HG03039 (cell line): ENCODE measurements around the gene NRG3.

Experiments
- ATAC-seq: cut with Tn5 transposase; IDR thresholded peaks from one replicate; pipeline ENCODE4 v1.9.1; 2021; ENCODE audit warnings: mild to moderate bottlenecking, moderate library complexity; ENCODE audit not compliant: unreplicated experiment

The NRG3 gene

DNA sequence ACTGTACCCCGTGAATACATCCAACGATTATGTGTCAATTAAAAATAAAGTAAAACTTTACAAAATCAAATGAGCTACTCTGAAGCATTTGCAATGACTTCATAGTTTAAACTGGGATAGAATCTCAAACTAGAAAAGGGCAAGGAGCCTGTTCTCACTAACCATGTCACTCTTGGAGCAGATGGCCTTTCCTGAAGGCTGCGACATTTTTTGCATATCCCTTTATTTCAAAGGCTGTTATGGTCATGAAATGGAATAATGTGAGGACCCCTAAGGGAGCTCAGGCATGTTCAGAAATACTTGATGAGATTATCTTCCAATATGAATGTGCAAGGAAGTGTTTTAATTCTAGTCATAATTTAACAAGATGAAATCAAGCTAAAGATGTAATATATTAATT, 679.4 kb downstream of the NRG3 start:
- no peak for ATAC-seq

DNA sequence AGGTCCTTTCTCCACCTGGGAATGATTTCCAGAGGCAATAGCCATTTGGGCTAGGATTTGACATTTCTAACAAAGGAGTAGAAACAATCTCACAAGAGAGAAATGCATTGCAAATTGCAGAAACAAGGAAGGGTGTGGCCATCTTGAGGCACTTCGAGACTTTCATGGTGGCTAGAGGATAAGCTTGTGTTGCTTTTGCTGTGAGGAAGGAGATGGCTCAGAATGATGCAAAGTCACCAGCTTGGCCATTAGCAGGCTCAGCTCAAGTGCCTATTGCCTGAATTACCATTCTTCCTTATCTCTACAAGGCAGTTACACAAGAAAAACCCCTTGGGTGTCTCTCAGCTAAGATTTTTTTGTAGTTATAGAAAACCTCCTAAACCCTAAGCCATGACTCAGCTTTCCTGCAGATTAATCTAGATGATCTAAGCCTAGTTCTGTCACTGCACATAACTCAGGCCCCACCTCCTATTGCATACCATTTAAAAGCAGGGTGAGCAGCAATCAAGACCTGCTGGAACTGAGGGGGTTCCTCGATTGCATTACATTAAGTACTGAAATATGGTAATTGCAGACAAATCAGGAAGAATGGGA, 683.1 kb downstream of the NRG3 start:
- no peak for ATAC-seq

DNA sequence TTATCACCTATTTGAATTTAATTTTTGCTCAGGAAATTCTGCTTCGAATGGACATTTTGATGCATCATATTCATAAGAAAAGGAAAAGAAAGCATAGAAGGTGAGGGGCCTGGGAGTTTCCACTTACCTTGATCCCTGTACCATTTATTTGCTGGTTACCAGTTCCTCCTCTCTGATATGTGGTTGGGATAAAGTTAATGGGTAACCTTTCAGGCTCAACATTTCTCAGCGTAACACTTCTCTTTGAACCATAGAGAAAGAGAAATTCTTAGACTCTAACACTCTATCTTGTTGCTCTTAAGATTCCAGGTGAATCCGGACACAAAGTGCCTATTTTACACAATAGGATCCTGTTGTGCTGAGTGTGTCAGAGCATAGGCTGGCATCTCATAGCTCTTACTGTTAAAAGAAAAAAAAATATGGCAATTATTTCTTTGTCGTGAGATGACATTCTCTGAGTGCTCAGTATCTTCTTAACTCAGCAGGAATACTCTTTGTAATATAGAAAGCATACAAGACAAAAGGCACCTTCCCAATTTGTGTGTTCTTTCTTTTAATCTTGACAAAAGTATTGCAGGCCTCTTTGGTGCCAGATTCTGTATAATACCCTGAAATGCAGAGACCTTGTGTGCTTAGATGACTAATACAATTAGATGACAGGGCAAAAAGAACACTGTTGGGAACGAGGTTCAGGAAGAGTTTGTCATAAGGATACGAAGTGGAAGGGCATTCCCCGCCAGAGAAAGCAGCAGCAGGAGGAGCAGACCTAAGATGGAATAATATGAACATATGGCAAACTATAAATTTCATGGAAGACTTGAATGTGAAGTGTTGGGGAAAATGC, 689.6 kb downstream of the NRG3 start:
- ATAC-seq: no peak

DNA sequence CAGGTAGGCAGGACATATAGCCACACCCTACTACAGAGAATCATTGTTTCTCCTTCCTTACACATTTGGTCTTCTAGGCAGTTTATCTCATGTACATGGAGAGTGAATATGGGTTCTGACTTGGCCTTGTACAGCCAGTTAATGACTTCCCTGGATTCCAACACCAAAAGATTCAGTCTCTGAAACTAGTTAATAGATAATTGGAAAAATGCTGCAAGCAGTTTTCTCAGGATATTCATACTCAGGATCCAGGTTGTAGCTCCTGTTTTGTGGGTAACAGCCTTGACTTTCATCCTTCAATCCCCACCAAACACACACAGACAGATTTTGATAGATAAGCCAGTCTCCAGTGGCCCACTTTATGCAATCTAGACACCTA, 690.2 kb downstream of the NRG3 start:
- ATAC-seq: no peak

DNA sequence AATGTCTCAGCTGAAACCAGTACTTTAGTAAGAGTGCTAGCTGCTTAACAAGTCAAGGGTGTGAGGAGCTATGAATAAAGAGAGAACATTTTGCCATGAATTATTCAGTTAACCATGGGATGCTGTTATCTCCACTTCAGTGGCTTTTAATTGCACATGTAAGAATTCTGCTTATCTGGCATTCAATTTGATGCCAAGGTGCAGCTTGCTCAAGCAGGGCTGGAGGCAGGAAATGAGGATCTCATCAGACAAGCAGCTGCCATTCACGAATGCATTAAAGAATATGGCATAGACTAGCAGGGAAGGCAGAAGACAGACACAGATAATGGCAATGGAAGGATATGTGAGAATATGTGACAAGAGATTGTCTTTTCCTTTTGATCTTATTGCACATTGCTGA, 697.8 kb downstream of the NRG3 start:
- no peak for ATAC-seq

DNA sequence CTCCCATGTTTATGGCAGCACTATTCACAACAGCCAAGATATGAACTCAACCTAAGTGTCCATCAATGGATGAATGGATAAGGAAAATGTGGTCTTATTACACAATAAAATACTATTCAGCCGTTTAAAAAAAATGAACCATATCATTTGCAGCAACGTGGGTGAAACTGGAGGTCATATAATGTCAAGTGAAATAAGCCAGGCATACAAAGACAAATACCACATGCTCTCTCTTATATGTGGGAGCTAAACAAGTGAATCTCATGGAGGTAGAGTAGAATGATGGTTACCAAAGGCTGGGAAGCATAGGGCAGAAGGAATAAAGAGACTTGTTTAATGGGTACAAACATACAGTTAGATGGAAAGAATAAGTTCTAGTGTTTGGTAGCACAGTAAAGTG, 699.1 kb downstream of the NRG3 start:
- no peak for ATAC-seq

DNA sequence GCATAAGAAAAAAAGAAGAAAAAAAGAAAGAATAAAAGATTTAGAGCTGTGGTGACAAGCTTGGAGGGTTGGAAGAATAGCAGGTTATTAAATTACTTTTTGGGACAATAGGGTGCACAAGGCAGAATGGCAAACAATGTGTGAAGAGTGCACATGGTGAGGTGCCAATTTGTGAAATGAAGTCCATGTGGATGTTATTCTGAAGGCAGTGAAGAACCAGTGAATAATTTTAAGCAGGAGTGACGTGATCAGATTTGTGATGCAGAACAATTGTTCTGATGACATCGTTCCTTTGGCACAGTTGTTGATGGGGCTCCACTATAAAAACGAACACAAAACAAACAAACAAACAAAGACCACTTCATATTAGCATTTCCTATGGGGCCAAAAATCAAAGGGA, 700.3 kb downstream of the NRG3 start:
- ATAC-seq: no peak

DNA sequence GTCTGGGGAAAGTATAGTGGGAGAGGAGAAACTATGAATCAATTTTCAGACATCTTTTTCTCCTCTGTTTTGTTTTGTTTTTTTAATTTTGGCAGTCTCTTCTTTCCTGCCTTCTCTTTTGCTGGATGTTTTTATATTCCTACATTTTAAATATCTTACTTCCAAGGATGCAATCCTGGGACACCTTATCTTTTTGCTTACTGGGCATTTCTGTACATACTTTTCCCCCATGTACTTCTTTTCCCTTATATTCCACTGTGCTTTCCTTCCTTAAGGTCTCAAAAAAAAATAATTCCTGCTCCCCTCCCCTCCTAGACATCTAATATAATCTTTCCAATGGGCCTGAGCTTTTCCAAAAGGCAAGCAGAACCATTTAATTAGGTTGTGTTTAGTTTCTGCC, 701.1 kb downstream of the NRG3 start:
- no peak for ATAC-seq

DNA sequence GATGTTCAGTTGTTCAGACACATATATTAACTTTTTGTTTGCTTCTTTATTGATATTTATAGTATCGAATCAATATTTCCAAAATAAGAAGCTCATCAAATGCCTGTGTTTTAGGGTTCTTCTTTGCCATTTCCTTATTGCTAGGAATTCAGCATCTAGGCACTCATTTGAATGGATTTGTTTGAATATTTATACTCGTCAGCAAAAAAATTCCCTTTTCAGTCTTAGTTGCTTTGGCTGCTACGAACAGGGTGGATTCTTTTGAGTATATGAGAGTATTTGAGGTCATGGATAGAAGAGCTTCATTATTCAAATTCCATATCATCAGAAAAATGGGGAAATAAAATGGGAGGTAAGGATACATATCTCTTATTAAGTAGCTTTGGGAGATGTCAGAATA, 706.9 kb downstream of the NRG3 start:
- ATAC-seq: no peak

DNA sequence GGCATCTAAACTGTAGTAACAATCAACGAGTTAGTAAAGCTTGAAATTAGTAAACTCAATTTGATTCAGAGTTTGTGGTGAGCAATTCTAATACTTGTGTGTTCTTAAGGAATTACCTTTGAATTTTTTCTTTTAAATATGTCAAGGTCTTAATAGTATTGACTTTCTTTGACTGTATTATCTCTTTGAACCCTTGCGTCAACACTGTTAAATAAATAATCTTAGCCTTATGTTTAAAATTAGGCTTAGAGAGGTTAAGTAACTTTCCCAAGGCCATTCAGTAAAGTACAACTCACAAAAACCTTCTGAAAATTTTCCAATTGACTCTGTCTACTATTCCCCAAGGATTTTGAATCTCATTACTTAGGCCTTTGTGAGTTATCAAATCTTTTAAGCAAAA, 716.4 kb downstream of the NRG3 start:
- ATAC-seq: no peak

DNA sequence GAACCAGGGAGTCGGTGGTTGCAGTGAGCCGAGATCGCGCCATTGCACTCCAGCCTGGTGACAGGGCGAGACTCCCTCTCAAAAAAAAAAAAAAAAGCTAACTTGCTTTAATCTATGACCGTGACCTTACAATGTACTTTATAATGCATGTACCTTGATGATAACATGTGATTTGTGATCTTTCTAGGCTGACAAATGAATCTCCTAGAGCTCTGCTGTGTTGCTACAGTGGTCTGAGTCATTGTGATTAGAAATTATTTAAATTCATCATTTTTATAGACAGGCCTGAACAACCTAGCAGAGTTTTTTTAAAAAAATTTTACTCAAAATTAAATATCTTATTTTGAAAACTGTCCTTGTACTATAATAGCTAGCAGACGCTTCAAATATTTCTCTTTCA, 722.8 kb downstream of the NRG3 start:
- ATAC-seq: no peak

DNA sequence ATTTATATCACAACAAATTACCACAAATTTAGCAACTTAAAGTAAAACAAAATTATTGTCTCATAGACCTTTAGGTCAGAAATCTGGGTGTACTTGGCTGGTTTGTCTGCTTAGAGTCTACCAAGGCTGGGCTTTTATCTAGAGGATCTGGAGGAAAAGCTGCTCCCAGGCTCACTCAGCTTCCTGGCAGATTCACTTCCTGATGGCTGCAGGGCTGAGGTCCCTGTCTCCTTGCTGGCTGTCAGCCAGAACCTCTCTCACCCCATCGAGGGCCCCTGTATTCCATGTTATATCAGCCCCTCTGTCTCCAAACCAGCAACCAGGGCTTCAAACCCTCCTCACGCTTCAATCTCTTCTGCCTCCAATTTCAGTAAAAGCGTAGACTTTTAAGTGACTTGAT, 734.9 kb downstream of the NRG3 start:
- ATAC-seq: no peak

DNA sequence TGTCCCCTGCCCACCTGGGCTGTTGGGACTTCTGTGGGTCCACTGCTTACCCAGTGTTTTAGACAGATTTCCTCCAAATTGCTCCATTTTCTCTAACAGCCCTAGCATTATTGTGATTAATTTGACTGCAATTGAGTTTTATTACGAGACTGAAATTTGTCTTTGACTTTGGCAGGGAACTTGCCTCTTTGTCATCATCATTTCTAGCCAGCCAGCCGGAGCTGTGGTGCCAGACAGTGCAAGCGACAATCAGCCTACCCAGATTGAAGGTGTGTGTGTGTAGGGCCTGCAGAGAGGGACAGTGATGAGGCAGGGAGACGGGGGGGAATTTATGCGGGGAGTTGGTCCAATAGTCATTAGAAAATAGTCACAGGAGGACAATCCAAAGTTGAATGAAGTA, 743.0 kb downstream of the NRG3 start:
- no peak for ATAC-seq

DNA sequence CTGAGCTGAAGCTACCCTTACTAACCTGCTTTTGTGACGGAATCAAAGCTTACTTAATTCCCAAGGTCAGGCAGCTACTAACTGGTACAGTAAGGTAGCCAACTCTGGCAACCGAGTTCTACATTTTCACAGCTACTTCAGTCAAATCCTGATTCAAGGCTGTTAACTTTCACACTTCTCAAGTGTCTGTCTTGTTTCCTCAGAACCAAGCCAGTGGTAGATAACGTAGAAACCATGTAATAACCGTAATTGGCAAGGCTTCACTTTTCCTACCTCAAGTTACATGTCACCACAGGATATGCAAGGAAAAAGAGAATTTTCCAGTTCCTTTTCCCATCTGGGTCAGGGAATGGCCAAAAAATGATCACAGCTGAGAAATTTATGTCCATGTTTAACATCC, 746.7 kb downstream of the NRG3 start:
- no peak for ATAC-seq

DNA sequence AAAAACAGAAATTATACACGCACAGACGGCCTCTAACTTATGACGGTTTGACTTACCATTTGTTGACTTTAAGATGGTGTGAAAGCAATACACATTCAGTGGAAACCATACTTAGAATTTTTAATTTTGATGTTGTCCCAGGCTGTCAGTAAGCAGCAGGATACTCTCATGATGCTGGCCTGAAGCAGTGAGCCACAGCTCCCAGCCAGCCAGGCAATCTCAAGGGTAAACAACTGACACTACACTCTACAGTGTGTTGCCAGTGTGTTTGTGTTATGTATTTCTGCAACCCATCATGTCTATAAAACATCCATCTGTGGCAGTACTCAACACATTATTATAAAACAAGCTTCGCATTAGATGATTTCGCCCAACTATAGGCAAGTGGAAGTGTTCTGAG, 747.5 kb downstream of the NRG3 start:
- no peak for ATAC-seq

DNA sequence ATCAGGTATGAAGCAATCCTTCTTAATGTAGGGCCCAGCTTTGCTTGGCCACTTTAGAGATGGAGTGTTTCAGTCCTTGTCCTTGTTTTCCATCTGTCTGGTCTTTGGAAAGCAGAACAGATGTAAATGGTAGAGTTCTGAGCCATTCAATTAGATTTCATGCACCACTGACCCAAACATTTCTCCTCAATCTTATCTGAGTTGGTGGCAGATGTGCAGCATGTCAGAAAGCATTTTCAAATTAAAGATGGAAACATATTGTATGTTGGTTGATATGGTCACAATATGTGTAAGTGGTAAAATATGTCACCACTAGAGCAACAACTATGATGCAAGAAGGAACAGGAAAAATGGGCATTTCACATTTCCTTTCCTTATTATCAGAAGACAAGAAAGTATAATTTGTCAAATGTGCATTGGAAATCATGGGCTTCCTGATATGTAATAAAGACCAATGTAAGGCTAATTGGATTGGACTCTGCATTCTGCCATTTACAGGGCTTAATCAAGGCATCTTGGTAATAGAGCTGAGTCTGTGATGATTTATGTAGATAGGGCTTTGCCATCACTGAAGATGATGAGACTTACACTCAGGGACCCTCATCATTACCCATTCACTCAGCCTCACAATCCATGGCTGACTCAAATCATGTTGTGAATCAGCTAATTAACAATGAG, 750.7 kb downstream of the NRG3 start:
- no peak for ATAC-seq

DNA sequence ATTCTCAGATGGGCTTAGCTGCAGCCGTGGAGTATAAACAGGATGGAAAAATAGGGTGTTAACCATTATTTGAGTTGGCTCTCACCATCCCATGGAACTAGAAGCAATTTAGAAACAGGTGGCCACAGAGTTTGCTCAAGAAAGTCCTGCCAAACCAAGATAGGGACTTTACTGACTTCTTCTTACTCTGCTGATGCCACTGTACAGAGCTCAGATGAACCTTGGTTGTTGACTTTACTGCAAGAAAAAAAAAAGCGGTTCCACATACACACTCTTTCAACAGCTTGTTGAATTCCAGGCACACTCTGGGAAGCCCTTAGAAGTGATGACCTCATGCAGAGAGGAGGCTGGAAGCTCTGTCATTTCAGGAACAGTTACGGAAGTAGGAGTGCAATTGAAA, 753.4 kb downstream of the NRG3 start:
- no peak for ATAC-seq

DNA sequence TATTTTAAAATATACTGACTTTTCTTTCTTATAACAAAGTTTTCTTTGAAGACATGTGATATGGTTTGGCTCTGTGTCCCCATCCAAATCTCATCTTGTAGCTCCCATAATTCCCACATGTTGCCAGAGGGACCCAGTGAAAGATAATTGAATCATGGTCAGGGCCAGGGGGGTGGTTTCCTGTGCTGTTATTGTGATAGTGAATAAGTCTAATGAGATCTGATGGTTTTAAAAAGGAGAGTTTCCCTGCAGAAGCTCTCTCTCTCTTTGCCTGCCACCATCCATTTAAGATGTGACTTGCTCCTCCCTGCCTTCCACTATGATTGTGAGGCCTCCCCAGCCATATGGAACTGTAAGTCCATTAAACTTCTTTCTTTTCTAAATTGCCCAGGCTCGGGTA, 768.1 kb downstream of the NRG3 start:
- no peak for ATAC-seq

DNA sequence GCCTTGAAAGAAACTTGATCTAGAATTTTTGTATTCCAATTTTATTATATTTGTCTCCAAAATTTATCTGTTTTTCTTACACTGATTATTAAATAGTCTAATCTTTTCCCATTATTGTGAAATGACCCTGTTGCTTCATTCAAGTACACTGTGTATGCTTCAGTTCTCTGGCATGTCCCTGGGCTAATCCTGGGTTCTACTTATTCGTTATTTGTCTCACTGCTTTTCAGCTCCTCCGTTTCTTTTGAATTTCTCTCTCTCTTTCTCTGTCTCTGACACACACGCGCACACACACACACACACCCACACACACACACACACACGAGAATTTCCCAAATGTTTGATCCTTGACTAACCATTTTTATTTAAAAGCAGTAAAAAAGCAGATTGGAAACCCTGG, 768.6 kb downstream of the NRG3 start:
- no peak for ATAC-seq

DNA sequence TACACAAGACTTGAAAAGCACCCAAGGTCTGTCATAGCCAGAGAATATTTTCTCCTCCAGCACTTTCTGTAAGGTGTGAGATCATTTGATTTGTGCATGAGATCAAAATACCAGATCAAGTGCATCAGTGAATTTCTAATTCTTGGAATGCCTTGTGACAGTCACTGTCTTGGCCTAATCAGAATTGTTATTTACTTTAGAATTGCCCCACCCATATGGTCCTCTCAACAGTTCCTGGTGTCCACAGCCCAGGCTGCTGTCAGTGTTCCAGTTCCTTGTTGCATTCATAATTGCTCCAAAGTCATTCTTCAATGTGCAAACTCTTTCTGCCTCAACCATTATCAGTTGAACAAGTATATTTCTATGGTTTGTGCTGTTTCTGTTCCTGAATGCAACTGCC, 770.2 kb downstream of the NRG3 start:
- no peak for ATAC-seq

DNA sequence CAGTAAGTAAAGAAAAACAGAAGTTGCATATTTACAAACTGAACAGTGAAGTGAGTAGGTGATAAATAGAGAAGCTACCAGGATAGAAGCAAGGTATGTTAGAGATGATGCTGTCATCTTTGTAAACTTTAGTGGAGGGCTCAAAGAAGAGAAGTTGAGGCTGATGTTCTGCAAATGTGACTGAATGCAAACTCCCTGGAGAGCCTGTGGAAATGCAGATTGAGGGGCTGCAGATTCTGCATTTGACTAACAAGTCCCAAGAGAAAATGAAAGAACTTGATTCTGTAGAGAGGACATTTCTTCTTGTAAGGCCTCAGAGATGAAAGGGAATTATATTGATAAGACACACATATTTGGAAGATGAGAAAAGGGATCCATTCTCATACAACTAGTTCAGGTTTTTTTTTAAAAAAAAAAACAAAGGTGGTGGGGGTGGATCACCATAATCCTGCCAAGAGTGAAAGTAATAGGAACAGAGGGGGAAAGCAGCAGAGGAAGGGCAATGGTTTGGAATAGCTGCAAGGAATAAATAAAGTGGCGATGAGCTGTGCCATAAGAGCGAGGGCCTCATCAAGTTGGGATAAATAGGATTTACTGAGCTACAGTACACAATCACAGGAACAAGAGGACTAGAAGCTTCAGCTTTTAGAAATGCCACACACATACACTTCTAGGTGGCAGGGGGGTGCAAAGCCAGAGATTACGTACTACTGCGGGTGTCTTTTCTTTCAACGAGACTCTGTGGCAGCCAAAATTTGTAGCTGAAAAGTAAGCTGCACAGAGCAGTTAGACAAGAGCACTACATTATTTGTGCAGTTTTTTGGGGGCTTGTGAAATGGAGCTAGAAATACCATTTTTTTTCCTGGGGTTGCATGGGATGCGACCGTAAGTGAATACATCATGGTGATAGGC, 778.5 kb downstream of the NRG3 start:
- no peak for ATAC-seq
